Suprapubic skin (tissue), 4 donors: ENCODE results near the gene C14orf180. TPM values are rescaled to one million over a fixed set of nuclear protein-coding genes. Genes with fewer than 3 reads are reported as not detected.

Experiments used
- DNase-seq, 2 donors: peaks; one replicate each; pipeline ENCODE4 v3.0.0-alpha.2; 2019; ENCODE audit warnings: low spot score in 2 of 2
- H3K27ac ChIP-seq: fragments of 200-600 bp; sonication (generic); one replicate; pipeline ENCODE4 v1.5.1; 2019
- H3K27me3 ChIP-seq: fragments of 200-600 bp; sonication (generic); one replicate; pipeline ENCODE4 v1.5.1; 2019
- H3K36me3 ChIP-seq: fragments of 200-600 bp; sonication (generic); one replicate; pipeline ENCODE4 v1.5.1; 2019
- H3K4me1 ChIP-seq: fragments of 200-600 bp; sonication (generic); one replicate; pipeline ENCODE4 v1.5.1; 2019
- H3K4me3 ChIP-seq: fragments of 200-600 bp; sonication (generic); one replicate; pipeline ENCODE4 v1.5.1; 2019; ENCODE audit warnings: mild to moderate bottlenecking
- H3K9me3 ChIP-seq: fragments of 200-600 bp; sonication (generic); one replicate; pipeline ENCODE4 v1.5.1; 2019
- EP300 ChIP-seq: sonication (generic); formaldehyde crosslinking; IDR thresholded peaks from one replicate; pipeline ENCODE4 v1.6.1; 2017; ENCODE audit warnings: antibody characterized with exemption
- POLR2A ChIP-seq, 2 donors: fragments of 450-650 bp; IDR thresholded peaks; one replicate each; pipeline ENCODE4 v1.6.1; 2017; ENCODE audit warnings: antibody characterized with exemption in 2 of 2, mild to moderate bottlenecking in 2 of 2, moderate library complexity in 2 of 2
- POLR2AphosphoS5 ChIP-seq, 3 donors: sonication (generic); formaldehyde crosslinking; IDR thresholded peaks; one replicate each; pipeline ENCODE4 v1.6.1; 2017; ENCODE audit warnings: antibody characterized with exemption in 3 of 3
- WGBS: methylation state at CpG from one replicate; pipeline ENCODE4 v1.1.5; 2018; 5-methylcytosine and 5-hydroxymethylcytosine counted together
- total RNA-seq, 4 donors: library from RNA; depleted of rRNA; stranded (reverse); fragments of >200 nt; gene quantifications; one replicate each; pipeline ENCODE4 v1.1.0, GENCODE V29; 2016
- TF ChIP-seq, protein P1 (sequence below), 2 donors: fragments of 200-600 bp in 1 of 2; fragments of 450-650 bp in 1 of 2; sonication (generic) in 1 of 2; IDR thresholded peaks; one replicate each; pipeline ENCODE4 v1.5.1; 2016 to 2019; ENCODE audit warnings: antibody characterized with exemption in 2 of 2, mild to moderate bottlenecking in 1 of 2, moderate library complexity in 1 of 2

Gene C14orf180
- total RNA-seq, 4 donors from 2014 or later: 0.30 to 3.9 TPM; not detected in 2

DNA sequence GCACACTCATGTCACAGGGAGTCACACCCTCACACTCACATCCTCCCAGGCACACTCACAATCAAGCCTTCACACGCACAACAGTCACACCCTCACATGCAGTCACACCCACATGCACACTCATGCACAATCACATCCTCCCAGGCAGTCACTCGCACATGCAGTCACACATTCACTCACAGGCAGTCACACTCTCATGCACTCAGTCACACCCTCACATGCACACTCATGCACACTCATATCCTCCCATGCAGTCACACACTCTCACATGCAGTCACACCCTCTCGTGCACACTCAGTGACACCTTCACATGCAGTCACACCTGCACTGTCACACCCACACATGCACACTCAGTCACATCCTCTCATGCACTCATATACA, 12.7 kb downstream of the C14orf180 start:
- Histone ChIP-seq H3K4me3 (no peak overlapping the region), H3K27me3 (peaks cover 61% of the 10 kb centered on the region), H3K9me3 (no peaks in the 10 kb centered on the region), H3K36me3 (no peaks in the 10 kb centered on the region), H3K4me1 (no peaks in the 10 kb centered on the region), H3K27ac (no peak overlapping the region)
- no peak for TF ChIP-seq POLR2AphosphoS5 (IDR thresholded peaks at IDR 0.05)
- TF ChIP-seq EP300: no peak
- TF ChIP-seq POLR2A (IDR thresholded peaks at IDR 0.05): no peak
- TF ChIP-seq, protein P1, sequence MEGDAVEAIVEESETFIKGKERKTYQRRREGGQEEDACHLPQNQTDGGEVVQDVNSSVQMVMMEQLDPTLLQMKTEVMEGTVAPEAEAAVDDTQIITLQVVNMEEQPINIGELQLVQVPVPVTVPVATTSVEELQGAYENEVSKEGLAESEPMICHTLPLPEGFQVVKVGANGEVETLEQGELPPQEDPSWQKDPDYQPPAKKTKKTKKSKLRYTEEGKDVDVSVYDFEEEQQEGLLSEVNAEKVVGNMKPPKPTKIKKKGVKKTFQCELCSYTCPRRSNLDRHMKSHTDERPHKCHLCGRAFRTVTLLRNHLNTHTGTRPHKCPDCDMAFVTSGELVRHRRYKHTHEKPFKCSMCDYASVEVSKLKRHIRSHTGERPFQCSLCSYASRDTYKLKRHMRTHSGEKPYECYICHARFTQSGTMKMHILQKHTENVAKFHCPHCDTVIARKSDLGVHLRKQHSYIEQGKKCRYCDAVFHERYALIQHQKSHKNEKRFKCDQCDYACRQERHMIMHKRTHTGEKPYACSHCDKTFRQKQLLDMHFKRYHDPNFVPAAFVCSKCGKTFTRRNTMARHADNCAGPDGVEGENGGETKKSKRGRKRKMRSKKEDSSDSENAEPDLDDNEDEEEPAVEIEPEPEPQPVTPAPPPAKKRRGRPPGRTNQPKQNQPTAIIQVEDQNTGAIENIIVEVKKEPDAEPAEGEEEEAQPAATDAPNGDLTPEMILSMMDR (IDR thresholded peaks at IDR 0.05): no peak
- WGBS: 68% methylated on average over 3 of the region's 3 CpGs
- DNase-seq: no peak

DNA sequence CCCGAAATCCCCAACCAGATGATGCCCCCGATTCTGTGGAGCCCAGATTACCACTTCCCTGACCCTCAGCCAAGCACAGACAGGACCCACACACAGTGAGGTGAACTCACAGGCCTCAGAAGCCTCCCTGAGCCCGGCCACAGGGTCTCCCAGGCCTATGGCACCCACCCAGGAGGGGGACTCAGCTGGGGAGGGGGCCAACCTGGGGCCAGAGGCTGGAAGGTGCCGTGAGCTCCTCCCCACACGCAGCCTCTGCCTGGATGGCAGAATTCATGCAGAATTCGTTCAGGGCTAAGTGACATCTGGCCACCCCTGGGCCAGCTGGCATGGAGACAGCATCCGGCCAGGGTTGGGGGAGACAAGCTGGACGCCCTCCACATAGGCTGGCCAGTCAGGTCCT, 13.2 kb downstream of the C14orf180 start:
- 100% methylated on average over 1 of the region's 8 CpGs for WGBS
- no peak overlapping the region for H3K4me3 ChIP-seq
- H3K27ac ChIP-seq: no peak overlapping the region
- no peaks in the 10 kb centered on the region for H3K9me3 ChIP-seq
- H3K36me3 ChIP-seq: no peaks in the 10 kb centered on the region
- peaks cover 58% of the 10 kb centered on the region for H3K27me3 ChIP-seq
- TF ChIP-seq, protein P1 (IDR thresholded peaks at IDR 0.05): no peak
- TF ChIP-seq POLR2A (IDR thresholded peaks at IDR 0.05) (no peak), POLR2AphosphoS5 (IDR thresholded peaks at IDR 0.05) (no peak)
- no peak for DNase-seq
- H3K4me1 ChIP-seq: no peaks in the 10 kb centered on the region

DNA sequence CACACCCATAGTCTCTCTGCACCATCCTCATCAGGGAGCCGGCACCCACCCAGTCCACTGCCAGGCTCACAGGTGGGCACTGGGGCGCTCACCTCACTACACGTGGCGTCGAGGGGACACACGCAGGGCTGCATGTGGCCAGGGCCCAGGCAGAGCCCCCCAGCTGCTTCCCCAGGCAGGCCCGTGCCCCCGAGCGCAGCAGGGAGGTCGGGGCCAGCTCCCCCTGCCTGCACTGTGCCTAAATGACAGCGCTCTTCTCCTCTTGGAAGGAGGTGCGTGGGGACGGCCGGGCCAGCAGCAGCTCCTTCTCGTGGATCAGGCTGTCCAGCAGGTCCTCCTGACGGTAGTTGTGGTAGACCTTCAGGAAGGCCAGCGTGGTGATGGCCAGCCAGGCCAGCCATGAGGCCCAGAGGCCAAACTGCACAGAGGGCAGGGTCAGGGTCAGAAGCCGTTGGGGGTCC, 13.7 kb downstream of the C14orf180 start:
- Histone ChIP-seq H3K4me3 (no peak overlapping the region), H3K36me3 (no peaks in the 10 kb centered on the region), H3K4me1 (no peaks in the 10 kb centered on the region), H3K27me3 (peaks cover 53% of the 10 kb centered on the region), H3K27ac (no peak overlapping the region), H3K9me3 (no peaks in the 10 kb centered on the region)
- TF ChIP-seq POLR2AphosphoS5 (IDR thresholded peaks at IDR 0.05): no peak
- TF ChIP-seq EP300: no peak
- no peak for TF ChIP-seq POLR2A (IDR thresholded peaks at IDR 0.05)
- TF ChIP-seq, protein P1 (IDR thresholded peaks at IDR 0.05): no peak
- WGBS: 60% methylated on average over 2 of the region's 18 CpGs
- no peak for DNase-seq

DNA sequence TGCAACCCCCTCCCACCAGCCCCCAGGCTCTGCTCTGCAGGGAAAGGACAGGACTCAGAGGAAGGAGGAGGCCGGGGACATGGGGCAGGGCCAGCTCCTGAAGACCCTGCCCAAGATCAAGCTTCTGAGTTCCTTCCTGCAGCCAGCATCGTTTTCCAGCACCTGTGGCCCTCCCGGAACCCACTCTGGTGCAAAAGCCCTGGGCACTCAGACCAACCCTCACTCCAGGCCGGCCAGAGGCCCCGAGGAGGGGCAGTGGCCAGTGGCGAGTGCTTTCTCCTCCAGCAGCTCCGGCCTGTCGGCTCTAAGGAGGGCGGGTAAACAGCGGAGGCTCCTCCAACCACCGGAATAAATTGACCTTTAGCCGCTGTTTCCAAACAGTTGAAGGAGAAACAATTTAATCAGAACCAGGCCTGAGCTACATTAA, 14.2 kb downstream of the C14orf180 start:
- no peaks in the 10 kb centered on the region for H3K4me1 ChIP-seq
- no peaks in the 10 kb centered on the region for H3K36me3 ChIP-seq
- WGBS: 65% methylated on average over 11 of the region's 12 CpGs
- TF ChIP-seq EP300 (no peak), POLR2A (IDR thresholded peaks at IDR 0.05) (no peak), POLR2AphosphoS5 (IDR thresholded peaks at IDR 0.05) (no peak)
- TF ChIP-seq, protein P1 (IDR thresholded peaks at IDR 0.05): no peak
- H3K27ac ChIP-seq: no peak overlapping the region
- no peaks in the 10 kb centered on the region for H3K9me3 ChIP-seq
- H3K4me3 ChIP-seq: no peak overlapping the region
- DNase-seq: no peak
- peaks cover 49% of the 10 kb centered on the region for H3K27me3 ChIP-seq

DNA sequence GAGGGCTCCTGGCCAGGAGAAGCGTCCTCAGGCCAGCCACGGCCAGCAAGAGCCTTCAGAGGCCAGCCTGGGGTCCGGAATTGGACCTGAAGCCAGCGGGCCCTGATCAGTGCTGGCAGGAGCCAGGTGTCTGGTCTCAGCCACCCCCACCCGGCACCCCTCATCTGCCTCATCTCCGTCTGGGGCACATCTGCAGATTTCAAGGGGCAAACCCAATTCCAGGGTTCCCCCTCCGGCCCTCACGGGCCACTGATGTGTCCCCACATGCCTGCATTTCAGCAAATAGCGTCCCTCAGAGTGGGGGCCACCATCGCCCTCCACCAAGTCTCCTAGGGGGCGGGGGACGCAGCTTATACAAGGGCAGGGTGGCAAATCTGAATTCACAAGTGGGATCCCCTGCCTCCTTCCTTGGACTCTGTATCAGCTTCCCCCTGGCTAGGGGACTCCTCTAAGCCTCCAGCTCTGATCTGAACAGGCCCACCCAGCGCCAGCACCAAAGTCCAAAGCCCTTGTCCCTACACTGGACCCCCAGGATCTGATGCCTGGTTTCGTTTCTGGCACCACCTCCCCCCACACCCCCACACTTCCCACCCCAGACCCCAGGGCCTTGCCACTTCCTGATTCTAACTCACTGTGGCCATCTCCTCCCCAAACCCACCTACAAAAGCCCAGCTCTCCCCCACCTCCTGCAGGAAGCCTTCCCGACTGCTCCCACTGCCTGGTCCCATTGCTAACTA, 14.9 kb downstream of the C14orf180 start:
- H3K4me1 ChIP-seq: no peaks in the 10 kb centered on the region
- H3K27ac ChIP-seq: no peak overlapping the region
- 76% methylated on average over 8 of the region's 15 CpGs for WGBS
- no peak for TF ChIP-seq POLR2A (IDR thresholded peaks at IDR 0.05)
- TF ChIP-seq, protein P1 (IDR thresholded peaks at IDR 0.05): no peak
- TF ChIP-seq POLR2AphosphoS5 (IDR thresholded peaks at IDR 0.05): no peak
- no peak for TF ChIP-seq EP300
- DNase-seq: no peak
- peaks cover 55% of the 10 kb centered on the region for H3K27me3 ChIP-seq
- no peaks in the 10 kb centered on the region for H3K36me3 ChIP-seq
- no peaks in the 10 kb centered on the region for H3K9me3 ChIP-seq
- H3K4me3 ChIP-seq: no peak overlapping the region
